GM18951 (cell line): ENCODE results near the gene CEP20.

Experiments used
- POLR2A ChIP-seq: IDR thresholded peaks from 4 replicates; pipeline ENCODE4 v1.6.1; 2011; ENCODE audit warnings: mild to moderate bottlenecking; ENCODE audit not compliant: insufficient read length, insufficient read depth; ENCODE audit errors: extremely low read depth
- in situ Hi-C: fragments of 300-500 bp; cut with MboI; formaldehyde crosslinking; loops from one replicate; pipeline ENCODE4 v1.12.0; 2022; ENCODE audit warnings: low sequenced_read_pairs, mixed read lengths, inconsistent platforms; ENCODE audit not compliant: unreplicated experiment

The CEP20 gene

GRCh38 chr16:15911198-15911597 lies 22.8 kb upstream of the CEP20 start:
- in situ Hi-C loops = no loop called here
- TF ChIP-seq POLR2A = no peak

GRCh38 chr16:15907863-15908478 lies 19.6 kb upstream of the CEP20 start:
- in situ Hi-C loops = no loop called here
- TF ChIP-seq POLR2A = no peak

- TF ChIP-seq POLR2A = no peak
- in situ Hi-C loops = no loop called here
Observed at GRCh38 chr16:15906439-15906838, 18.0 kb upstream of the CEP20 start.

- in situ Hi-C loops = no loop called here
- no peak for TF ChIP-seq POLR2A
Observed at GRCh38 chr16:15903960-15904359, 15.6 kb upstream of the CEP20 start.

- in situ Hi-C loops = no loop called here
- no peak for TF ChIP-seq POLR2A
Observed at GRCh38 chr16:15900901-15901500, 12.6 kb upstream of the CEP20 start.

- in situ Hi-C loops = no loop called here
- no peak for TF ChIP-seq POLR2A
Observed at GRCh38 chr16:15900357-15900756, 12.0 kb upstream of the CEP20 start.

- in situ Hi-C loops = no loop called here
- no peak for TF ChIP-seq POLR2A
Observed at GRCh38 chr16:15899538-15900100, 11.2 kb upstream of the CEP20 start.

GRCh38 chr16:15898654-15899053 lies 10.3 kb upstream of the CEP20 start:
- in situ Hi-C loops = no loop called here
- no peak for TF ChIP-seq POLR2A

GRCh38 chr16:15897834-15898254 lies 9.4 kb upstream of the CEP20 start:
- in situ Hi-C loops = no loop called here

GRCh38 chr16:15897121-15897780 lies 8.8 kb upstream of the CEP20 start:
- TF ChIP-seq POLR2A = no peak
- in situ Hi-C loops = no loop called here

More at GRCh38 chr16:15897834-15898254, 9.4 kb upstream of the CEP20 start:
- TF ChIP-seq POLR2A = no peak

- in situ Hi-C loops = no loop called here
- TF ChIP-seq POLR2A = no peak
Observed at GRCh38 chr16:15894571-15895374, 6.4 kb upstream of the CEP20 start.

- in situ Hi-C loops = no loop called here
- TF ChIP-seq POLR2A = no peak
Observed at GRCh38 chr16:15891508-15891907, 3.1 kb upstream of the CEP20 start.

GRCh38 chr16:15887283-15887682 lies 1.1 kb downstream of the CEP20 start:
- TF ChIP-seq POLR2A = no peak
- in situ Hi-C loops = no loop called here
